ENCODE measurements around the gene HTR1D.

HTR1D gene

DNA sequence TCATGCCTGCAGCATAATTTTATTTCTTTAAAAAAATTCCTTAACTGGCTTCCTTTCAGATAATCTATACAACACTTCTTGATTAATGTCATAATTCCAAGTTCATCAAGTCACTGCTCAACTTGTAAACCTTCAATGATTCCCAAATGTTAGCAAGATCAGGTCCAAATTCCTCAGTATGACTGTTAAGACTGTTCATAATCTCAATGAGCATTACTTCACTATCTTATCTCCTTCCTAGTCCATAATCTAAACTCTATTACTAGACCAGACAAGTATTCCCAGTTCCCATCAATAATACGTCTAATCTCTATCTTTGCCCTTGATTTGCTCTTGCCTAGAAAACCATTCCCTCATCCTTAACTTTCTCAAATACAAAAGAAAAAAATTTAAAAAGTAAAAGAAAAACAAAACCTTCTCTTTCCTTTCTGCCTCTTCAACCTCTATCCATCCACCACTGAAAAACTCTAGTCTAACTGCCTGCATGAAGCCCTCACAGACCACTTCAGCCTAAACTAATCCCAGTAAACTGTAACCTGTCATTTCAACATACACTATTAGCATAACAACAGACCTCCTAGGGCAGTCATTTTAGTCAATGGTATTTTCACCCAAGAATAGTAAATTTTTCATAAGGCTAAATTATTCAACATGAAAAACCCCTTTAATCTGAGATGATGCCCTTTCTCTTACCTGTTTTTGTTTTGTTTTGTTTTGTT is 64.2 kb downstream of the HTR1D start:
- no peak for DNase-seq (ENCODE audit: low read depth in 1 of 2, low spot score in 1 of 2)

- DNase-seq (ENCODE audit: low read depth in 1 of 2, low spot score in 1 of 2) = no peak
Measured at GRCh38 chr1:23150742-23151141, 66.6 kb downstream of the HTR1D start.

DNA sequence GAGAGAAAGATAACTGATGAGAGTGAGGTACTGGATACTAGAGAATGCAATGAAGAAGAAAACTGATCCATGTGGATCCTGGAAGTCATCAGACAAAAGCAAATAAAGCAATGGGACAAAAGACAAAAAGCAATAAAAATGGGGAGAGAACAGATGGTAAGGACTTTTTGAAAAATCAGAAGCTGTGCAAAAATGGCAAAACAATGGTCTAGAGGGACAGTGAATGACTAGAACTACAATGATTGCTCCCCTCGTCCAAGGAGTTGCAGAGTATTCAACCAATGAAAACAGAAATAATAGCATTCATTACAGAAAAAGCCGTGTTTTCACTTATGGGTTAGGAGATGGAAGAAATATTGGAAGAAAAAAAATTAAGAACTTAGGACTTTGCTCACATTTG is 67.2 kb downstream of the HTR1D start:
- no peak for DNase-seq (ENCODE audit: low read depth in 1 of 2, low spot score in 1 of 2)

- no peak for DNase-seq (ENCODE audit: low read depth in 1 of 2, low spot score in 1 of 2)
Measured at GRCh38 chr1:23149114-23149513, 68.2 kb downstream of the HTR1D start.

- DNase-seq (ENCODE audit: low read depth in 1 of 2, low spot score in 1 of 2) = no peak
Measured at GRCh38 chr1:23148084-23148483, 69.2 kb downstream of the HTR1D start.
